Measurements from ENCODE around the gene JPH4.

Gene JPH4

GRCh38 chr14:23604675-23605170 is 26.1 kb upstream of the JPH4 start:
- peaks cover under 1% of the 10 kb centered on the region; the same call in 1 of the 2 replicates for H3K27me3 ChIP-seq (ENCODE audit: insufficient read depth, low read length)
- H2AFZ ChIP-seq (ENCODE audit: low read length), result no peak overlapping the region
- H3K4me1 ChIP-seq (ENCODE audit: insufficient read depth, low read length, severe bottlenecking), result no peaks in the 10 kb centered on the region
- H3K9ac ChIP-seq (ENCODE audit: low read length), result no peak overlapping the region
- H3K36me3 ChIP-seq (ENCODE audit: insufficient read depth, low read length), result no peaks in the 10 kb centered on the region
- H3K4me3 ChIP-seq (ENCODE audit: low read depth, low read length, poor library complexity, severe bottlenecking), result no peak overlapping the region
- no peaks in the 10 kb centered on the region for H3K9me3 ChIP-seq (ENCODE audit: low read length)
- no peak for TF ChIP-seq EZH2 (IDR thresholded peaks at IDR 0.05; ENCODE audit: borderline replicate concordance, low read length)
- no peak for TF ChIP-seq CTCF (IDR thresholded peaks at IDR 0.05; ENCODE audit: low read length)
- no peak overlapping the region for H3K4me2 ChIP-seq (ENCODE audit: low read length)
- no peaks in the 10 kb centered on the region for H3K9me2 ChIP-seq (ENCODE audit: low read depth, low read length)
- H4K20me1 ChIP-seq (ENCODE audit: insufficient read depth, low read length), result no peaks in the 10 kb centered on the region
- H3K79me2 ChIP-seq (ENCODE audit: insufficient read depth, low read length), result no peaks in the 10 kb centered on the region
- no peaks in the 10 kb centered on the region for H3F3A ChIP-seq (ENCODE audit: insufficient read depth, low read length)
- no peak overlapping the region for H3K27ac ChIP-seq (ENCODE audit: low read depth, low read length, poor library complexity, severe bottlenecking)

DNA sequence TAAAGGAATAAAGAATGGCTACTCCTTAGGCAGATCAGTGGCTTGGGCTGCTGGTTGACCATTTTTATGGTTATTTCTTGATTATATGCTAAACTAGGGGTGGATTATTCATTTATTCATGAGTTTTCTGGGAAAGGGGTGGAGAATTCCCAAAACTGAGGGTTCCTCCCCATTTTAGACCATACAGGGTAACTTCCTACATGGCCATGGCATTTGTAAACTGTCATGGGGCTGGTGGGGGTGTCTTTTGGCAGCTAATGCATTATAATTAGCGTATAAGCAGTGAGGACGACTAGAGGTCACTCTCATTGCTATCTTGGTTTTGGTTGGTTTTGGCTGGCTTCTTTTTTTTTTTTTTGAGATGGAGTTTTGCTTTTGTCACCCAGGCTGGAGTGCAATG is 25.6 kb upstream of the JPH4 start:
- Histone ChIP-seq H3F3A (ENCODE audit: insufficient read depth, low read length) (no peaks in the 10 kb centered on the region), H3K36me3 (ENCODE audit: insufficient read depth, low read length) (no peaks in the 10 kb centered on the region), H3K4me2 (ENCODE audit: low read length) (no peak overlapping the region), H2AFZ (ENCODE audit: low read length) (no peak overlapping the region), H3K9ac (ENCODE audit: low read length) (no peak overlapping the region), H3K79me2 (ENCODE audit: insufficient read depth, low read length) (no peaks in the 10 kb centered on the region), H3K9me3 (ENCODE audit: low read length) (no peaks in the 10 kb centered on the region), H4K20me1 (ENCODE audit: insufficient read depth, low read length) (no peaks in the 10 kb centered on the region), H3K27ac (ENCODE audit: low read depth, low read length, poor library complexity, severe bottlenecking) (no peak overlapping the region), H3K27me3 (ENCODE audit: insufficient read depth, low read length) (no peaks in the 10 kb centered on the region), H3K4me3 (ENCODE audit: low read depth, low read length, poor library complexity, severe bottlenecking) (no peak overlapping the region), H3K4me1 (ENCODE audit: insufficient read depth, low read length, severe bottlenecking) (no peaks in the 10 kb centered on the region), H3K9me2 (ENCODE audit: low read depth, low read length) (no peaks in the 10 kb centered on the region)
- no peak for TF ChIP-seq EZH2 (IDR thresholded peaks at IDR 0.05; ENCODE audit: borderline replicate concordance, low read length)
- no peak for TF ChIP-seq CTCF (IDR thresholded peaks at IDR 0.05; ENCODE audit: low read length)

- Histone ChIP-seq H2AFZ (ENCODE audit: low read length) (no peak overlapping the region), H4K20me1 (ENCODE audit: insufficient read depth, low read length) (no peaks in the 10 kb centered on the region), H3K27me3 (ENCODE audit: insufficient read depth, low read length) (no peaks in the 10 kb centered on the region), H3K79me2 (ENCODE audit: insufficient read depth, low read length) (no peaks in the 10 kb centered on the region), H3K27ac (ENCODE audit: low read depth, low read length, poor library complexity, severe bottlenecking) (no peak overlapping the region), H3K4me3 (ENCODE audit: low read depth, low read length, poor library complexity, severe bottlenecking) (no peak overlapping the region), H3K4me2 (ENCODE audit: low read length) (no peak overlapping the region), H3K9me2 (ENCODE audit: low read depth, low read length) (no peaks in the 10 kb centered on the region), H3K4me1 (ENCODE audit: insufficient read depth, low read length, severe bottlenecking) (no peaks in the 10 kb centered on the region), H3K9ac (ENCODE audit: low read length) (no peak overlapping the region), H3K9me3 (ENCODE audit: low read length) (no peaks in the 10 kb centered on the region), H3F3A (ENCODE audit: insufficient read depth, low read length) (no peaks in the 10 kb centered on the region), H3K36me3 (ENCODE audit: insufficient read depth, low read length) (no peaks in the 10 kb centered on the region)
- TF ChIP-seq EZH2 (IDR thresholded peaks at IDR 0.05; ENCODE audit: borderline replicate concordance, low read length) (no peak), CTCF (IDR thresholded peaks at IDR 0.05; ENCODE audit: low read length) (no peak)
These were observed 24.5 kb upstream of the JPH4 start for GRCh38 chr14:23603103-23603502.
